GM19468 (cell line): ENCODE measurements around the gene CELF4.

ENCODE experiments used
- ATAC-seq: cut with Tn5 transposase; IDR thresholded peaks from one replicate; pipeline ENCODE4 v1.9.1; 2021; ENCODE audit warnings: mild to moderate bottlenecking, moderate library complexity, moderate number of reproducible peaks; ENCODE audit not compliant: unreplicated experiment; ENCODE audit errors: extremely low read depth

The CELF4 gene

GRCh38 chr18:37253394-37254235 lies 312.0 kb downstream of the CELF4 start:
- no peak for ATAC-seq

- ATAC-seq = no peak
These were observed 312.7 kb downstream of the CELF4 start for GRCh38 chr18:37252854-37253393.

GRCh38 chr18:37252342-37252741 lies 313.3 kb downstream of the CELF4 start:
- no peak for ATAC-seq

GRCh38 chr18:37251679-37252078 lies 313.9 kb downstream of the CELF4 start:
- ATAC-seq = no peak

GRCh38 chr18:37249895-37250618 lies 315.5 kb downstream of the CELF4 start:
- no peak for ATAC-seq

GRCh38 chr18:37249171-37249886 lies 316.3 kb downstream of the CELF4 start:
- no peak for ATAC-seq

- ATAC-seq = no peak
These were observed 317.3 kb downstream of the CELF4 start for GRCh38 chr18:37248281-37248680.

- ATAC-seq = no peak
These were observed 318.0 kb downstream of the CELF4 start for GRCh38 chr18:37247497-37248161.

- ATAC-seq = no peak
These were observed 318.7 kb downstream of the CELF4 start for GRCh38 chr18:37246779-37247340.

GRCh38 chr18:37244618-37245017 lies 321.0 kb downstream of the CELF4 start:
- no peak for ATAC-seq

GRCh38 chr18:37243741-37244140 lies 321.9 kb downstream of the CELF4 start:
- ATAC-seq = no peak

GRCh38 chr18:37242826-37243560 lies 322.6 kb downstream of the CELF4 start:
- no peak for ATAC-seq

- ATAC-seq = no peak
These were observed 323.5 kb downstream of the CELF4 start for GRCh38 chr18:37242091-37242490.

- no peak for ATAC-seq
These were observed 327.1 kb downstream of the CELF4 start for GRCh38 chr18:37238282-37239108.

- ATAC-seq = no peak
These were observed 330.0 kb downstream of the CELF4 start for GRCh38 chr18:37235583-37235982.

GRCh38 chr18:37231251-37231650 lies 334.3 kb downstream of the CELF4 start:
- ATAC-seq = no peak

GRCh38 chr18:37230768-37231167 lies 334.8 kb downstream of the CELF4 start:
- ATAC-seq = no peak

- no peak for ATAC-seq
These were observed 340.3 kb downstream of the CELF4 start for GRCh38 chr18:37225279-37225678.
